Measurements from ENCODE around the gene ANKRD11. TPM values are rescaled to one million over a fixed set of nuclear protein-coding genes. Genes with fewer than 3 reads are reported as not detected.

ANKRD11 gene
- polyA plus RNA-seq, 1 donor from 2014 or later, result 32.5 TPM

GRCh38 chr16:89370081-89370511 is 120.3 kb downstream of the ANKRD11 start:
- no peak overlapping the region for H2AFZ ChIP-seq (ENCODE audit: low read depth, low read length)
- no peak overlapping the region for H3K27ac ChIP-seq (ENCODE audit: low read length)
- H4K20me1 ChIP-seq (ENCODE audit: insufficient read depth), result no peaks in the 10 kb centered on the region
- no peaks in the 10 kb centered on the region for H3K36me3 ChIP-seq (ENCODE audit: insufficient read depth, low read length)
- H3F3A ChIP-seq (ENCODE audit: insufficient read depth, low read length, poor library complexity, severe bottlenecking), result no peaks in the 10 kb centered on the region
- TF ChIP-seq TAF1 (IDR thresholded peaks at IDR 0.05; ENCODE audit: low read depth) (no peak), EZH2 (IDR thresholded peaks at IDR 0.05; ENCODE audit: borderline replicate concordance, insufficient read depth, low read length, poor library complexity, severe bottlenecking) (no peak), SMC3 (conservative IDR thresholded peaks at IDR 0.05; ENCODE audit: poor library complexity) (no peak), MXI1 (conservative IDR thresholded peaks at IDR 0.05; ENCODE audit: poor library complexity, severe bottlenecking) (no peak), REST (IDR thresholded peaks at IDR 0.05; ENCODE audit: borderline replicate concordance) (no peak), RAD21 (conservative IDR thresholded peaks at IDR 0.05) (no peak)
- TF ChIP-seq, protein P1, sequence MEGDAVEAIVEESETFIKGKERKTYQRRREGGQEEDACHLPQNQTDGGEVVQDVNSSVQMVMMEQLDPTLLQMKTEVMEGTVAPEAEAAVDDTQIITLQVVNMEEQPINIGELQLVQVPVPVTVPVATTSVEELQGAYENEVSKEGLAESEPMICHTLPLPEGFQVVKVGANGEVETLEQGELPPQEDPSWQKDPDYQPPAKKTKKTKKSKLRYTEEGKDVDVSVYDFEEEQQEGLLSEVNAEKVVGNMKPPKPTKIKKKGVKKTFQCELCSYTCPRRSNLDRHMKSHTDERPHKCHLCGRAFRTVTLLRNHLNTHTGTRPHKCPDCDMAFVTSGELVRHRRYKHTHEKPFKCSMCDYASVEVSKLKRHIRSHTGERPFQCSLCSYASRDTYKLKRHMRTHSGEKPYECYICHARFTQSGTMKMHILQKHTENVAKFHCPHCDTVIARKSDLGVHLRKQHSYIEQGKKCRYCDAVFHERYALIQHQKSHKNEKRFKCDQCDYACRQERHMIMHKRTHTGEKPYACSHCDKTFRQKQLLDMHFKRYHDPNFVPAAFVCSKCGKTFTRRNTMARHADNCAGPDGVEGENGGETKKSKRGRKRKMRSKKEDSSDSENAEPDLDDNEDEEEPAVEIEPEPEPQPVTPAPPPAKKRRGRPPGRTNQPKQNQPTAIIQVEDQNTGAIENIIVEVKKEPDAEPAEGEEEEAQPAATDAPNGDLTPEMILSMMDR (IDR thresholded peaks at IDR 0.05; ENCODE audit: poor library complexity, severe bottlenecking), result no peak
- H3K9me3 ChIP-seq (ENCODE audit: low read length), result no peaks in the 10 kb centered on the region
- H3K79me2 ChIP-seq (replicated peaks; ENCODE audit: insufficient read depth, low read length), result peaks cover 86% of the 10 kb centered on the region
- no peak overlapping the region for H3K4me3 ChIP-seq (ENCODE audit: low read length)
- no peak overlapping the region for H3K9ac ChIP-seq (ENCODE audit: low read length)
- H3K27me3 ChIP-seq (ENCODE audit: insufficient read depth, low read depth, low read length), result no peaks in the 10 kb centered on the region
- no peaks in the 10 kb centered on the region for H3K9me2 ChIP-seq (ENCODE audit: insufficient read depth, low read length)
- no peak overlapping the region for H3K4me2 ChIP-seq (ENCODE audit: low read length)

DNA sequence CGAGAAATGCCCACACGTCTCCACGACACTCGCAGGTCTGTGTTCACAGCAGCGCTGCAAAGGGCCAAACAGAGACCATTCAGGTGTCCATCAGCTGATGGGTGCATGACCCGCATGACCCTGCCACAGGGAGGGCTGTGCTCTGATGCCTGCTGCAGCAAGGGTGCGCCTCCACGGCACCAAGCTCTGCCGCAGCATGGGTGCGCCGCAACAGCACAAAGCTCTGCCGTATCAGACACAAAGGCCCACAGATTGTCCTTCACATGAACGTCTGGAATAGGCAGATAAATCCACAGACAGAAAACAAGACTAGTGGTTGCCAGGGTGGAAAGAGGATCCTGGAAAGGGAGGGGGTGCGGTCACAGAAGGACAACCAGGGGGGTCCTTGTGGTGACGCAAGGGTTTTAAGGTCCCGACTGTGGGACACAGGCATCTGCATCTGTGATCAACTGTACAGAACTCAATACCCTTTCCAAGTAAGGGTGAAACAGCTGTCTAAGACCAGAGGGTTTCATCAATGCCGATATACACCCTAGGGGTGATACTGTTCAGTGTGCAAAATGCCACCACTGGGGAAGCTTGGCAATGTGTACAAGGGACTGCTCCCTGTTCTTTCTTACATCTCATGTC is 121.0 kb downstream of the ANKRD11 start:
- no peak overlapping the region for H3K27ac ChIP-seq (ENCODE audit: low read length)
- H3K79me2 ChIP-seq (replicated peaks; ENCODE audit: insufficient read depth, low read length), result peaks cover 86% of the 10 kb centered on the region
- H3K4me3 ChIP-seq (ENCODE audit: low read length), result no peak overlapping the region
- no peak overlapping the region for H3K9ac ChIP-seq (ENCODE audit: low read length)
- no peaks in the 10 kb centered on the region for H3K27me3 ChIP-seq (ENCODE audit: insufficient read depth, low read depth, low read length)
- H2AFZ ChIP-seq (ENCODE audit: low read depth, low read length), result no peak overlapping the region
- H3K9me3 ChIP-seq (ENCODE audit: low read length), result no peaks in the 10 kb centered on the region
- no peaks in the 10 kb centered on the region for H3K9me2 ChIP-seq (ENCODE audit: insufficient read depth, low read length)
- peaks cover 3% of the 10 kb centered on the region for H4K20me1 ChIP-seq (ENCODE audit: insufficient read depth)
- TF ChIP-seq POLR2AphosphoS5 (IDR thresholded peaks at IDR 0.05) (no peak), REST (IDR thresholded peaks at IDR 0.05; ENCODE audit: borderline replicate concordance) (no peak), EP300 (conservative IDR thresholded peaks at IDR 0.05; ENCODE audit: poor library complexity, severe bottlenecking) (no peak), TAF1 (IDR thresholded peaks at IDR 0.05; ENCODE audit: low read depth) (no peak), RAD21 (conservative IDR thresholded peaks at IDR 0.05) (no peak), MXI1 (conservative IDR thresholded peaks at IDR 0.05; ENCODE audit: poor library complexity, severe bottlenecking) (no peak), EZH2 (IDR thresholded peaks at IDR 0.05; ENCODE audit: borderline replicate concordance, insufficient read depth, low read length, poor library complexity, severe bottlenecking) (no peak), SMC3 (conservative IDR thresholded peaks at IDR 0.05; ENCODE audit: poor library complexity) (no peak)
- TF ChIP-seq, protein P1 (IDR thresholded peaks at IDR 0.05; ENCODE audit: poor library complexity, severe bottlenecking), result no peak
- no peak overlapping the region for H3K4me2 ChIP-seq (ENCODE audit: low read length)
- no peaks in the 10 kb centered on the region for H3K36me3 ChIP-seq (ENCODE audit: insufficient read depth, low read length)
- no peaks in the 10 kb centered on the region for H3F3A ChIP-seq (ENCODE audit: insufficient read depth, low read length, poor library complexity, severe bottlenecking)
